Measurements from ENCODE around the gene STC2.

GRCh38 chr5:173304591-173304988 lies 23.6 kb downstream of the STC2 start:
- TF ChIP-seq, protein P1, sequence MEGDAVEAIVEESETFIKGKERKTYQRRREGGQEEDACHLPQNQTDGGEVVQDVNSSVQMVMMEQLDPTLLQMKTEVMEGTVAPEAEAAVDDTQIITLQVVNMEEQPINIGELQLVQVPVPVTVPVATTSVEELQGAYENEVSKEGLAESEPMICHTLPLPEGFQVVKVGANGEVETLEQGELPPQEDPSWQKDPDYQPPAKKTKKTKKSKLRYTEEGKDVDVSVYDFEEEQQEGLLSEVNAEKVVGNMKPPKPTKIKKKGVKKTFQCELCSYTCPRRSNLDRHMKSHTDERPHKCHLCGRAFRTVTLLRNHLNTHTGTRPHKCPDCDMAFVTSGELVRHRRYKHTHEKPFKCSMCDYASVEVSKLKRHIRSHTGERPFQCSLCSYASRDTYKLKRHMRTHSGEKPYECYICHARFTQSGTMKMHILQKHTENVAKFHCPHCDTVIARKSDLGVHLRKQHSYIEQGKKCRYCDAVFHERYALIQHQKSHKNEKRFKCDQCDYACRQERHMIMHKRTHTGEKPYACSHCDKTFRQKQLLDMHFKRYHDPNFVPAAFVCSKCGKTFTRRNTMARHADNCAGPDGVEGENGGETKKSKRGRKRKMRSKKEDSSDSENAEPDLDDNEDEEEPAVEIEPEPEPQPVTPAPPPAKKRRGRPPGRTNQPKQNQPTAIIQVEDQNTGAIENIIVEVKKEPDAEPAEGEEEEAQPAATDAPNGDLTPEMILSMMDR (IDR thresholded peaks at IDR 0.05 in 8 of 11, conservative IDR thresholded peaks at IDR 0.05 in 3 of 11), result no peak
- TF ChIP-seq POLR2AphosphoS5 (IDR thresholded peaks at IDR 0.05) (no peak), POLR2A (IDR thresholded peaks at IDR 0.05) (no peak)
